HT-29 (cell line): Measurements from ENCODE around the gene PHOX2A. TPM values are rescaled to one million over a fixed set of nuclear protein-coding genes. Genes with fewer than 3 reads are reported as not detected.
"Not testable (repeated sequence)": the region's sequence is repeated elsewhere in the genome, so short reads cannot be mapped to it uniquely, and the experiment has no call there.

Experiments used
- DNase-seq: peaks from one replicate; pipeline ENCODE4 v3.0.0-alpha.2; 2015; ENCODE audit warnings: low spot score
- total RNA-seq: library from RNA; depleted of rRNA; stranded (reverse); fragments of >200 nt; shearing (Covaris generic); gene quantifications from 2 replicates; pipeline ENCODE4 v1.2.3, GENCODE V29; 2014

PHOX2A gene
- total RNA-seq, 1 experiment from 2014 or later, result not detected

GRCh38 chr11:72222106-72222891, 21.7 kb downstream of the PHOX2A start:
- no peak for DNase-seq

GRCh38 chr11:72221386-72222075, 22.4 kb downstream of the PHOX2A start:
- DNase-seq, result no peak

GRCh38 chr11:72220696-72221363, 23.1 kb downstream of the PHOX2A start:
- DNase-seq, result no peak

GRCh38 chr11:72218251-72218745, 25.7 kb downstream of the PHOX2A start:
- DNase-seq, result no peak

- no peak for DNase-seq
These were observed 26.1 kb downstream of the PHOX2A start for GRCh38 chr11:72217841-72218240.

- no peak for DNase-seq
These were observed 27.3 kb downstream of the PHOX2A start, which contains the start of gene FOLR2 for GRCh38 chr11:72216638-72217037. Gene FOLR2, plus strand, starts transcription at chr11:72216794. Its CDS starts 1,791 bp downstream, at chr11:72218585.

- DNase-seq, result no peak
These were observed 34.9 kb downstream of the PHOX2A start for GRCh38 chr11:72209101-72209500.

- DNase-seq, result no peak
These were observed 35.7 kb downstream of the PHOX2A start for GRCh38 chr11:72208281-72208680.

GRCh38 chr11:72206794-72207193, 37.2 kb downstream of the PHOX2A start:
- DNase-seq, result not testable (repeated sequence)

GRCh38 chr11:72204886-72205285, 39.1 kb downstream of the PHOX2A start:
- no peak for DNase-seq

GRCh38 chr11:72203163-72203562, 40.8 kb downstream of the PHOX2A start:
- no peak for DNase-seq

- no peak for DNase-seq
These were observed 41.4 kb downstream of the PHOX2A start for GRCh38 chr11:72202571-72202970.

- not testable (repeated sequence) for DNase-seq
These were observed 42.5 kb downstream of the PHOX2A start for GRCh38 chr11:72201445-72201844.

GRCh38 chr11:72195518-72196270, 48.3 kb downstream of the PHOX2A start:
- DNase-seq, result no peak

- DNase-seq, result peak; percentile 60
These were observed 52.0 kb downstream of the PHOX2A start, which contains the start of gene FOLR1 for GRCh38 chr11:72191961-72192381. Gene FOLR1, plus strand, starts transcription at chr11:72192140. Its CDS starts 34 bp downstream, at chr11:72192174.

- DNase-seq, result no peak
These were observed 53.3 kb downstream of the PHOX2A start for GRCh38 chr11:72190631-72191071.

- no peak for DNase-seq
These were observed 54.3 kb downstream of the PHOX2A start for GRCh38 chr11:72189455-72190250.
